GM21529 (cell line): Measurements from ENCODE around the gene UBE2J1.
A peak's percentile ranks its signal among the peaks of the same experiment; 100 is the strongest.
"Not testable (repeated sequence)": the region's sequence is repeated elsewhere in the genome, so short reads cannot be mapped to it uniquely, and the experiment has no call there.

Experiments used
- ATAC-seq: cut with Tn5 transposase; IDR thresholded peaks from one replicate; pipeline ENCODE4 v1.9.1; 2021; ENCODE audit not compliant: unreplicated experiment

Gene UBE2J1, protein sequence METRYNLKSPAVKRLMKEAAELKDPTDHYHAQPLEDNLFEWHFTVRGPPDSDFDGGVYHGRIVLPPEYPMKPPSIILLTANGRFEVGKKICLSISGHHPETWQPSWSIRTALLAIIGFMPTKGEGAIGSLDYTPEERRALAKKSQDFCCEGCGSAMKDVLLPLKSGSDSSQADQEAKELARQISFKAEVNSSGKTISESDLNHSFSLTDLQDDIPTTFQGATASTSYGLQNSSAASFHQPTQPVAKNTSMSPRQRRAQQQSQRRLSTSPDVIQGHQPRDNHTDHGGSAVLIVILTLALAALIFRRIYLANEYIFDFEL

DNA sequence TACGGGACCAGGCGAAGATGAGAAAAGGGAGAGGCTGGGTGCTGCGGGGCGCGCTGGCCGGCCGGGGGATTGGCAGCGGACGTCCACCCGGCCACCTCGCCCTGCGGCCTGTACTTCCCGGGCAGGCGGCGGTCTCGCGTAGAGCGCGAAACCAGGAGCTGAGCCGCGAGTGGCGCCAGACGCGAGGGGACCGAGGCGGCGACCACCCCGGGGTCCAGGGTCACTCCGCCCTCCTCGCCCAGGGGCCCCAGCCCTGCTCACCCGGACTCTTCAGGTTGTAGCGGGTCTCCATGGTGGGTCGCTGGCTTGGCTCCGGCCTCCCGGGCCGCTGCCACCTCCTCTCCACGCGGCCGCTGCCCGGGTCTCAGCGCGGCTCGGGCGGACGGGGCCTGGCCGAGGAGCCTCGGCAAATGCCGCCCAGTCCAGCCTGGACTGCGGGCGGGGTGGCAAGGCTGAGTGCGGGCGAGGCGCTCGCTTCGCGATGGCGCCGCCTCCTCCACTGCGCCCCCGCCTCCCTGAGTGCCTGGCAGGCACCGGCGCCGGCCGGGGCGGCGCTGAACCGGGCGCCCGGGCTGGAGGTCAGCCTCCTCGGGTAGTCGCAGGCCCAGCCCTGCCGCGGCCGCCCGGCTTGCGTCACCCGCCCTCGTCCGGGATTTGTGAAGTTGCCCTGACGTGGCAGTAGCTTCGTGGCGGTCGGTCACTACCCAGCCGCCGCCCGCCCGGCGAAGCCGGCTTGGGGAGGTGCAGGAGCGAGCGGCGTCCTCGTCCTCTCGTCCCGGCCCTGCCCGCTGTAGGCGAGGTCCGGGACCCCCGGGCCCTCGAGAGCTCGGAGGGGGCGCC, at the start of gene UBE2J1:
Gene UBE2J1, minus strand, starts transcription at position 445 of the 840 bp plus-strand sequence. Its CDS starts 153 bp downstream, at position 292.
- ATAC-seq: peak; percentile 30

DNA sequence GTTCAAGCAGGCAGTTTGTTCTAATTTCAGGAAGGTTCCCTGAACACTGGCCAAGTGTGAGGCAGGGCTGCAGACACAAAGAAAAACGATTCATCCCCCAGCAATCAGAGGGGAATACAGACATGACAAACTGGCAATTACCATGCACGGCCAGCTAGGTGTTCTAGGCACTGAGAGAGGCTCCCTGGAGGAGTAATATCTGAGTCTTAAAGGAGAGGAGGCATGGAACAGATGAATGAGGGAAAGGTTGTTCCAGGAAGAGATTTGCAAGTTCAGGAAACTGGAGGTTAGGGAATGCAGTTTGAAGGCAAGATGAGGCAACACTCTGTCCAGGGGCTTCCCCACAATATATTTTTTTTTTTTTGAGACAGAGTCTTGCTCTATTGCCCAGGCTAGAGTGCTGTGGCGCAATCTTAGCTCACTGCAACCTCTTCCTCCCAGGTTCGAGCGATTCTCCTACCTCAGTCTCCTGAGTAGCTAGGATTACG, 48.4 kb upstream of the UBE2J1 start:
- no peak for ATAC-seq

DNA sequence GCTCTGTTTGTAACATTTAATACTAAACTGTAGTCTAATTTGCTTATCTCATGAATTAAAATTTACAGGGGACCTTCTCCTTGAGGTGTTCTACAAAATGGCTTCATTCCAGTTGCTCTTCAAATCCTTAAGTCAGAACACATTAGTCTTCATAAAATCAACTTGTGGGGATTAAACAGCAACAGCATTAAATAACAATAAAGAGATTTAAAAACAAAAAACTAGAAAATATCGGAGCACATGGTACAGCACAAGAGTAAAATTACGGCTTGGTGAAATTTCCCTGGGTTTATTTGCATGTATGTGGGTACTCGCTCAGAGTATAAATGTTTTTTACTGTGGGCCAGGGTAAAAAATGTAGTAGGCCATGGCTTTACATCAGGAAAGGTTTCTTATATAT, 47.5 kb upstream of the UBE2J1 start:
- ATAC-seq: no peak

DNA sequence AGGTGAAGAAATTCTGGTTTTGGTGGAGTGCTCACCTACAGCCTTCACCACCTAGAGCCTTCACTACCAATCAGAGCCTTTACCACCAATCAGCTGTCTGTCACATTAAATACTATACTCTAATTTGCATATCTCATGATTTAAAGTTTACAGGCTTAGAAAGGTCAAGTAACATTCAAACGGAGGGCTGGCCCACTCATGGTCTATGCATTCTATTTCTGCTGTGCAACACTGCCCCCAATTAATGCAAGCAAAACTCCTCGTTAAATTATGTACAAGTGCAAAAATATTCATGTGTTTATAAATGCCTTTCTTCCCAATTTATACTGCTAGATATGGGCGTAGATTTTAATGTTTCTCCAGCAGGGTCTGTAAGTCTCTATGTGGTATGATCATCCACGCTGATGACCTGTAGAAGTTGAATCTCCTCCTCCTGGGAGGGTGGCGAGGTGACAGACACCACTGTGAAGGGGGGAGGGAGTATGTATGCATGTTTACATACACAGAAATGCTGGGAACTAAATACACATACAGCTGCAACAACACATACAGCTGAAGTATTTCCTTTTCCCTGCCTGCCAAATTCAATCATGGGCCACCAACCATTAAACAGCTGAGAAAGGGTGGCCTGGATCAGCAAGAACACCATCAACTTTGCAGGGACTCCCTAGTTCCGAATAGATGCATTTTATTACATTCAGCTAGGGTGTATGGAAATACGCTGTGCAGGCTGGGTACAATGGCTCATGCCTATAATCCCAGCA, 46.4 kb upstream of the UBE2J1 start:
- no peak for ATAC-seq

DNA sequence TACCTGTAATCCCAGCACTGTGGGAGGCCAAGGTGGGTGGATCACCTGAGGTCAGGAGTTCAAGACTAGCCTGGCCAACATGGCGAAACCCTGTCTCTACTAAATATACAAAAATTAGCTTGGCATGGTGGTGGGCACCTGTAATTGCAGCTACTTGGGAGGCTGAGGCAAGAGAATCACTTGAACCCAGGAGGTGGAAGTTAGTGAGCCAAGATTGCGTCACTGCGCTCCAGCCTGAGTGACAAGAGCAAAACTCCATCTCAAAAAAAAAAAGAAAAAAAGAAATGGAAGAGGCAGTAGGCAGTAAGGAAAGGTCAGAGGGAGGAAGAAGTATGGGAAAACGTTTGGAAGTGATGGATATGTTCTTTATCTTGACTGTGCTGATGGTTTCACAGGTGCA, 45.4 kb upstream of the UBE2J1 start:
- not testable (repeated sequence) for ATAC-seq

DNA sequence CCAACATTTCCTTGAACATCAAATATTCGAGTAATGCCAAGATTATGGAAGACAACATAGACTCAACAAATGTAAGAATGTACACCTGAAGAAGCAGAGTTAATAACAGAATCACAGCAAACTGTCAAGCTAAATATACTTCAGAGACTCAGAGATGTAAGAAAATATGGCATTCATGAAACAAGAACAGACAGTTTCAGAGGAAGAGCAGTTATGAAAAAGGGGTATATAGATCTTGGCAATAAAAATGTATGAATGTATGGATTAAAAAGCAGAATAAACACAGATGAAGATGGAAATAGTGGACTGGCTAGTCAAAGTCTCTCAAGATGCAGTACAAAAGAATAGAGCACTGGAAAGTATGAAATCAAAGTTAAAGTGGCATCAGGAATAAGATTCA, 41.1 kb upstream of the UBE2J1 start:
- ATAC-seq: no peak

DNA sequence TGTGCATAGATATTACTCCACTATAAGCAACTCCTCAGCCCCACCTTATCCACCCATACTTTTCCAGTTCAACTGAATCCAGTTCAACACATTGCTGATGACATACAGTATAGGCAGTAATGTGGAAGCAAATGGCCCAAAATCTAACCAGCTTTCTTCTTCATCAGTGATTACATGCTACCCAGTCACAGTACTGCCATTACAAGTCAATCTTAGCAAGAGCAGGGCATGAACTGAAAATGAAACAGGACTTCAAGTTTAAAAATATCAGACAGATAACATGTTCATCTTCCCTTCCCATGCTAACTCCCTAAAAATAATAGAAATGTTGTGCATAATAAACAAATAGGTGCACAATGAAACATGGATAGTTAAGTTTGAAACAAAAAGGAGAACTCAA, 40.3 kb upstream of the UBE2J1 start:
- peak; percentile 54 for ATAC-seq

DNA sequence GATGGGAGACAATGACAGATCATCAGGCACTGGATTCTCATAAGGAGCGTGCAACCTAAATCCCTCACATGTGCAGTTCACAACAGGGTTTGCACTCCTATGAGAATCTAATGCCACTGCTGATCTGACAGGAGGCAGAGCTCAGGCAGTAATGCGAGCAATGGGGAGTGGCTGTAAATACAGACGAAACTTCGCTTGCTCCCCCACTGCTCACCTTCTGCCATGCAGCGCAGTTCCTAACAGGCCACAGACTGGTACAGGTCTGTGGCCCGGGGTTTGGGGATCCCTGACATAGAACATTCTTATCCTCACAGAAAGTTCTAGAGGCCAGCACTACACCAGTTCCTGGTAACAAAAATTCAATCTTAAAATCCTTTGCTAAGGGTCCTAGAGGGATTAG, 36.3 kb upstream of the UBE2J1 start:
- ATAC-seq: no peak

DNA sequence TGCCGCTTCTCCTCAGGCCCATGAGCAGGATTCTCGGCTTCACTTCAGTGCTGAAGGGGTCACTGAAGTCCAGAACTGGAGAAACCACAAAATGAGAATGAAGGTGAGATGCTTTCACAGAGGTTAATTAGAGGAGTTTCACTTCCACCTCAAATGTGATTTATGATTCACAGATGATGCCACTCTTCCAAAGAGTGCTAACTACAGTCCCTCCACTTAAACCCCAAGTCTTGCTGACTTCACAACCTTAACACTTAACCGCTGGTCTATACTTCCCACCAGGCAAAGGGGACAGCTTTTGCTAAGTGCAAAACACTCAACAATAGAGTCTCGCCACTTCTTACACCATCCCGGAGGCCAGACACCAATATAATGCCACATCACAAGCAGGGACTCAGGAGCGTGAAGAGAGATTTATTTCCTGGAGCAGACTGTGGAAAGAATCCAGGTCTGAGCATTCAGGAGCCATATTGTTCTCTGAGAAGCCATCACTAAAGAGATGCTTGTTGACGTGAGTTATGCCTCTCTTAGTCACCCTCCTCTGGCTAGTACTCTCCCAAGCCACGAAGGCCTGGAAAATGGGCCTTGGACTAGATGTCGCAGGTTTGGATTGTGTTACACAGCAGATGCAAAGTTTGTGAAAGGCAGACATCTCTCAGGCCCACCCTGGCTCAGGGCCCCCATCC, 35.1 kb upstream of the UBE2J1 start:
- peak; percentile 94 for ATAC-seq

DNA sequence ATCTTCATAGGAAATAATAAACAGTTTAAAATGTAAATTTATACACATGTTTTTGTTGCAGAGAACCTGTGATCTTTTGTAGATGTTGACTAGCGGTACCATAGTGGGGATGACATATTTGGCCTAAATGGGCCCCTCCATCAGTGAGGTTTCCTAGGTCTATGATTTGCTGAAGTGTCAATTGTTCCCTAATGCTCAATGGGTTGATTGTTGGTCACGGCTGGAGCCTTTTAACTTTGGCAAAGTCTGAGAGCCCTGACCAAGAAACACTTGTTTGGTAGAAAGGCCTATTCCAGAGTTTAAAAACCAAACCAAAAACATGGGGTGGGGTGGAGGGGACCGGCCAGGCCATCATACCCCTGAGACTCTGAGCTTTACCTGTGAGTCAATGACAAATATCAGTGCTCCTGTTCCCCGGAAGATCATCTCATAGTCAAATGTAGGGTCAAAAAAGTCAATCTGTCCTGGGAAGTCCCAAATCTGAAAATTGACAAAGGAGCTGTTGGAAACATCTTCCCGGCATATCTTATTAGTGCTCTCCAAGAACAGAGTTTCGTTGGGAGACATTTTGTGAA, 34.5 kb upstream of the UBE2J1 start:
- ATAC-seq: peak; percentile 22

DNA sequence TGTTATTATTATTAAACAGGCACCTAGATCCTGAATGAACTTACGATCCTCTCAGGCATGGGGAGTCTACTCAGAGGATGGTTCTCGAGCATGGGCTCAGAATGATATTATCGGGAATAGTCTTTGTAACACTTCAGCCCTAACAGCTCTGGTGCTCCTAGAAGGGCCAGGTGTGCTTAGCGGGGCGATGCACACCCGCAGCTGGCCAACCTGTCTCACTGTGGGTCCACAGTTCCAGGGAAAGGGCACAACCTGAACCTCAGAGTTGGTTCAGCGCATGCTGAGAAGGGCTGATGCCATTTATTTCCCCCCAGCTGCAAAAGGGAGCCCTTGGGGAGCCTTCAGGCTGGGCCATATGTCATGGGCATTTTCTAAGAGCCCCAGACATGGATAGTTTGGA, 33.3 kb upstream of the UBE2J1 start:
- ATAC-seq: no peak

DNA sequence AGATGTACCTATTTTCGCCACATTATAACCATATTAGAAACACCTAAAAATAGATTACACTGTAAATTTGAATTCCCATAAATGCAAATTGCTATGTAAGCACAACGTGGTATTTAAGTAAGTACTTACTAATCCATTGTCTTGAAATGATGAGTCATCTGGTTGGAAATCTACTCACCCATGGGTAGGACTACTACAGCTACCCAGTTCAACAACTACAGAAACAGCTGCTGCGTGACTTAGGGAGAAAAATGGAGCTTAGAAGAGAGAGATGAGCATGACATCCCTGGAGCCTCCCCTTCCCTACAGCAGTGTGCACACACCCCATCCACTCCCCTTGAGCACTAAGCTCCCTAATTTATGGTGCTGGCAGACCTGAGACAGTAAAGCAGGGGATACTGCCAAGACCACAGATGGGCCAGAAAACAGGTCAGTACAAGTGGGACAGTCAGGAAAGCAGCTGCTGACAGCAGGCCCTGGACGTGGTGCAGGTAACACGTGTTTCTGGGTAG, 32.7 kb upstream of the UBE2J1 start:
- ATAC-seq: peak; percentile 38

DNA sequence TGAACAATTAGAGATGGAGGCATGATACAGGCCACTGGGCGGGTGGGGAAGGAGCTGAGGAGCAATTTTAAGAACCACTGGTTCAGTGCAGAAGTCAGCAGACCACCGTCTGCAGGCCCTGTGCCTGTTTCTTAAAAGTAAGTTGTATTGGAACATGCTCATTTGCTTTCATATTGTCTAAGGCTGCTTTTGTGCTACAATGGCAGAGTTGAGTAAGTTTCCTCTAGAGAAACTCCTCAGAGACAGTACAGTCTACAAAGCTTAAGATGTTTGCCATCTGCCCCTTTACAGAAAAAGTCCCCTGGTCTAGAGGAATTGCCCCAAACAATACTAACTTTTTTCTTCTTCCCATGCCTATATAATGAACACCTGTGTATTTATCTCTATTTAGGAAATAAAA, 28.5 kb upstream of the UBE2J1 start:
- ATAC-seq: no peak

DNA sequence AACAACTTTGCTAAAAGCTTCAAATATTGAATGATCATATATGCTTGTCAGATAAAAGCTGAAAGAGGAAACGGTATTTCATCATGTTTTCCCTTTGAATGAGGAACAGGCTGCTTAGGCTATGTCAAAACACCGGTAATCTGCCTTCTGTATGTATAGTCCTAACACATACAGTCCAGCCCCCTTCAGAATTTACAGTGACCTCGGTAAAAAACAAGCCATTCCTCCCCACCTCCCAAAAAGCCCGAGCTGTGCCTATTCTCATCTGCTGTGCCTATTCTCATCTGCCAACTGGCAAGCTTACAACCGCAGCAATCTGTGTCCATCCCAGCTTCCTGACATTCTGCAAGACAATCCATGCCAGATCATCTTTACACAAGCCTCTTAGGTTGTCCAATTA, 26.8 kb upstream of the UBE2J1 start:
- no peak for ATAC-seq

DNA sequence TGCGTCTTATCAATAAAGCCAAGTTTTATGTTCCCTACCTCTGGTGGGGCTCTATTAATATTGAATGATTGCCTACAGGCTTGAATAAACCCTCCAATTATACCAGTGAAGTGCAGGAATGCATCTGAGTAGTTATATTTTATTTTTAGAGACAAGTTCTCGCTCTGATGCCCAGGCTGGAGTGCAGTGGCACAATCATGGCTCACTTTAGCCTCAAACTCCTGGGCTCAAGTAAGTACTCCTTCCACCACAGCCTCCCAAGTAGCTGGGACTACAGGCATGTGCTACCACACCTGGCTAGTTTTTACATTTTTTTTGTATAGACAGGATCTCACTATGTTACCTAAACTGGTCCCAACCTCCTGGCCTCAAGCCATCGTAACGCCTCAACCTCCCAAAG, 26.1 kb upstream of the UBE2J1 start:
- ATAC-seq: no peak

DNA sequence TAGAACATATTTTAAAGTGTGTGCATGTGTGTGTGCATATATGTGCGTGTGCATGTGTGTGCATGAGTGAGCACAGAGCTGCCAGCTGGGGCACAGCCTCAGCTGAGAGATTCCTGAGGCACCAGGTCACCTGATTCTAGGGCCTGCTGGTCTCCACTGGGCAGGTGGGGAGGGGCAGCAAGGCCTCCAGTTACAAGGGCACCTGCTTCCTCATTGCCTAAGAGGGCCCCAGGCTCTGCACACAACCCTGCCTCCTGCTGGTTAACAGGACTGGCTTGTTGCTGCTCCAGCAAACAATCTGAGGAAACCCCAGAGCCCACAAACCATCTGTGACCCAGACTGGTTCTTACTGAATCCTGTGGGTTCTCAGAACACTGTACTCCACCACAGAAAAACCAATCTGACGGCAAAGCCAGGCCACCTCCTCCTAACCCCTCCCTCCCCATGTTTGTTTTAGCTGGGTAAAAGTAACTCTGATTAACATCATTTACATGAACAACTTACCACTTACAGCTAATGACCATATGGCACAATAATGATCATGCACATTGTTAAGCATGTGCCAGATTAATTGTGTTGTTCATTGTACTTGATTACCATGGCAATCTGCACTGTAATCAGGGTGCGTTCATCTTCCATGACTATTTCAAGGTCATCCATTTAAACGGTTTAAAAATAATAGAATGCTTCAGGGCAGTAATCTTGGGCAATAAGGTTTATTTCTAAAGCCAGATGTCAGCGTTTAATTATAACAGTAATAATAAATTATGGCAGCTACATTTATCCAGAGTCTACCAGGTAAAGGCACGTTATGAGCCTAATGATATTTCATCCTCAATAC, 23.1 kb upstream of the UBE2J1 start:
- ATAC-seq: peak; percentile 73

DNA sequence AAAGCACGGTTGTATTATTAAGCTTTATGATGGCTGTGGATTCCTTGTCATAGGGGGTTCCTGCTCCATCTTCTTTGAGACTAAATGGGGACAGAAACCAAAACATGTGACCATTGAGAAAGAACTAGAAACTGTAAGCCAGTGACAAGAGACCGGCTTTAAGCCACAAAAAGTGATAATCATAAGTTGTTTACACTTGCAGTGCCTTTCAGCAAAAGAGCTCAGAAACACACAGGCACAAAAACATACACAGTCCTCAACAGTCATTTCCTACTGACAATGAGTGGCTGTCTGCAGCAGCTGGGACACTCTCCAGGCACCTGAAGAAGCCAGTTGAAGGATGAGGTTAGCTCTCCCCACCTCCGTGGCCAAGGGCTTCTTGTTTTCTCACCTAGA, 20.0 kb upstream of the UBE2J1 start:
- peak; percentile 54 for ATAC-seq

DNA sequence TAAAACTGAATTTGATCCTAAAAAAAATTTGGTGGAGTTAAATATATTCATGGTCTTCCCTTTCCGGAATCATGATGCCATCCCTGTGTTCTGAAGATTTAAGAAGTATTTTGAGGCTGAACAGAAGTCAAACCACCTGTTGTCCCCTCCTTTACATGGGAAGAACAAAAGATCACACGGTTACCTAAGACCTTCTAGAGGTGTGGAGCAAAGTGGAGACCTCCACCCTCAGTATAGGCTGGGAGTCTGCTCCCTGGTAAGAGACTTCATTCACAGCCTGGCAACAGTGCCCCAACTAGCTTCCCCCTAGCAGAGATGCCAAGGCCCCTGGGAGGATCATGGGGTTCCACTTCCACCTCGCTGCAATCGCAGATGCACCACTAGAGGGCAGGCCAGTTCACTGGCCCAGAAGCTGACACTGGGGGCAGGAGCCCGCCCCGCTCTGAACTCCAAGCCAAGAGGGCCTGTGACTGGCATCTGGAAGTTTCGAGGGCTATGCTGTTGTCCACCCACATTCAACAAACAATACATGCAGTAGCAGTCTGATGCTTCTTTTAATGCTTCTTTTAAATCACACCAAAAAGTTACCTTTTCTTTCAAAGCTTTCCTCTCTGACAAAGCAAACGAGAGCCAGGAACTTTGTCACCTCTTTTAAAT, 19.5 kb upstream of the UBE2J1 start:
- ATAC-seq: peak; percentile 61

DNA sequence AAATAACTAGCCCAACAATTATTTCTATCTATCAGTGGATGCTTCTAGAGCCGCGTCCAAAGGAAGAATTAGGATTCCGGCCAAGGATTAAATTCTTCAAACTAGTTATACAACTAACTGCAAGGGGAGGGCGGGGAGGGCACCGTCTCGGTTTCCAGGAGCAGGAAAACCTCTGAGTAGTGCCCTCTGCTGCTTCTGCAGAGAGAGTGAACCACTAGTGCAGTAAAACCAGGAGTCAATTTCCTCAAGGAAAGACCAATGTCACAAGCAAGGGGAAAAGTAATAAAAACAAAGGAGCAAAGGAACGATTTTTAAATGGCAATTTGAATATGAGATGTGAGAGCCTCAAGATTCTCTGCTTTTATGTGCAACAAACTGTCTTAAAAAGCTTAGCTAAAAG, 16.5 kb upstream of the UBE2J1 start:
- no peak for ATAC-seq
